ENCODE results near the gene ABCB9.

ABCB9 gene

DNA sequence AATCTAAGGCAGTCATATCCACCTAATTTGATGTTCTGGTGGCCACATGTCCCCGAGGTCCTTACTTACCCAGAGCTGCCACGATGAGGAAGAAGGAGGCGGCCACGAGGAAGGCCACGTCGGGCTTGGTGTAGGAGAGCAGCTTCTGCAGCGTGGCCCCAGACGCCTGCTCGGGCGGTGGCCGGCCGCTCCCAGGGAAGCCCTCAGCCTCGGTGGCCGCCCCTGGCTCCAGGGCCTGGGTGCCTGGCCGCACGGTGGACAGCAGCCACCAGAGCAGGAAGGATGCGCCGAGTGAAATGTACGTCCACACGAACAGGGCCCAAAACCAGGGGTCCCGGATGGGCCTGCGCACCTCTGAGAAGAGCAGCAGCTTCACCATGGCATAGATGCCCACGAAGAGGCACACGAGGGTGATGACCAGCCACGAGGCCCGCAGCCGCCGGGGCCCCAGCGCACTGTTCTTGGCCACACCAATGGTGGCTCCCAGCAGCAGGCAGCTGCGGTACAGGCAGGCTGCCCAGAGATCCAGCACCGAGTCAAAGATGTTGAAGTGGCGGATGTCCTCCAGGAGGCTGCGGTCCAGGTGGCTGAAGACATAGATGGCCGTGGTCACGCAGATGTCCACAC is 6.6 kb downstream of the ABCB9 start:
- TF ChIP-seq, protein P1, sequence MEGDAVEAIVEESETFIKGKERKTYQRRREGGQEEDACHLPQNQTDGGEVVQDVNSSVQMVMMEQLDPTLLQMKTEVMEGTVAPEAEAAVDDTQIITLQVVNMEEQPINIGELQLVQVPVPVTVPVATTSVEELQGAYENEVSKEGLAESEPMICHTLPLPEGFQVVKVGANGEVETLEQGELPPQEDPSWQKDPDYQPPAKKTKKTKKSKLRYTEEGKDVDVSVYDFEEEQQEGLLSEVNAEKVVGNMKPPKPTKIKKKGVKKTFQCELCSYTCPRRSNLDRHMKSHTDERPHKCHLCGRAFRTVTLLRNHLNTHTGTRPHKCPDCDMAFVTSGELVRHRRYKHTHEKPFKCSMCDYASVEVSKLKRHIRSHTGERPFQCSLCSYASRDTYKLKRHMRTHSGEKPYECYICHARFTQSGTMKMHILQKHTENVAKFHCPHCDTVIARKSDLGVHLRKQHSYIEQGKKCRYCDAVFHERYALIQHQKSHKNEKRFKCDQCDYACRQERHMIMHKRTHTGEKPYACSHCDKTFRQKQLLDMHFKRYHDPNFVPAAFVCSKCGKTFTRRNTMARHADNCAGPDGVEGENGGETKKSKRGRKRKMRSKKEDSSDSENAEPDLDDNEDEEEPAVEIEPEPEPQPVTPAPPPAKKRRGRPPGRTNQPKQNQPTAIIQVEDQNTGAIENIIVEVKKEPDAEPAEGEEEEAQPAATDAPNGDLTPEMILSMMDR (IDR thresholded peaks at IDR 0.05; ENCODE audit: insufficient read depth, missing control alignments) = no peak
- DNase-seq (ENCODE audit: insufficient read length, low spot score) = no peak
- no peak for FAIRE-seq

DNA sequence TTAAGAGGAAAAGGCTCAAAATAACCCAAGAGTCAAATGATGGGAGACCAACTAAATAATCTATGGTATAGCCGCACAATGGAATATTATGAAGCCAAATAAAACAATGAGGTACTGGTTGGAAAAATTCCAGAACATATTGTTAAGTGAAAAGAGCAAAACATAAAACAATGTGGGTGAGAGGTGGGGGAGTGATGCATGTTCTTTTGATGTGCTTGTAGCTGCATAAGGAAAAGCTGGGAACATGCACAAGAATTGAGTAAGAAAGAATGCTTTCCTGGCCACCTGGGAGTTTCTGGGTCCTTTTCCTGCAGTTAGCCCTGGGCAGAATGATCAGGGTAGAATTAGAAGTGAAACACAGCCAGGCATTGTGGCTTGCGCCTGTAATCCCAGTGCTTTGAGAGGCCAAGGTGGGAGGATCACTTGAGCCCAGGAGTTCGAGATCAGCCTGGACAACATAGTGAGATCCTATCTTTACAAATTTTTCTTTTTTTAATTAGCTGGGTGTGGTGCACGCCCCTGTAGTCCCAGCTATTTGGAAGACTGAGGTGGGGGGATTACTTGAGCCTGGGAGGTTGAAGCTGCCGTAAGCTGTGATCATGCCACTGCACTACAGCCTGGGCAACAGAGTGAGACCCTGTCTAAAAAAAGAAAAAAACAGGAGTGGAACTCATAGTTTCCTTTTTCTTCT is 7.9 kb downstream of the ABCB9 start:
- FAIRE-seq = no peak
- TF ChIP-seq, protein P1 (IDR thresholded peaks at IDR 0.05; ENCODE audit: insufficient read depth, missing control alignments) = no peak
- no peak for DNase-seq (ENCODE audit: insufficient read length, low spot score)

DNA sequence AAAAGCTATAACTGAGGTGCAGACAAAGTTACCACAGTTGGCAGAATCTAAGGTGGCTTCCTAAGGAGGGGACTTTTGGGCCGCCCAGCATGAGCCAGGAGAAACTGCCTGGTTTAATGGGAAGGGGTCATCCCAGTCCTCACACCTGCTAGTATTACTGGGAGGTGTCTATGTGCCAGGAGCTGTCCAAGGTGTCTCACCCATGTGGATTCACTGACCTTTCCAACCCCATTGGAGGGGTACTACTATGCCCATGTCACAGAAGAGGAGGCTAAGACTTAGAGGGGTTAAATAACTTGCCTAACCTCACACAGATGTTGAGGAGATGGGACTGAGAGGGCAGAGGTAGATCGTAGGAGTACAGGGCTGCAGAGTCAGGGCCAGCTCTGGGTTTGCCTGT is 10.2 kb downstream of the ABCB9 start:
- TF ChIP-seq, protein P1 (IDR thresholded peaks at IDR 0.05; ENCODE audit: insufficient read depth, missing control alignments) = no peak
- FAIRE-seq = no peak
- DNase-seq (ENCODE audit: insufficient read length, low spot score) = no peak

DNA sequence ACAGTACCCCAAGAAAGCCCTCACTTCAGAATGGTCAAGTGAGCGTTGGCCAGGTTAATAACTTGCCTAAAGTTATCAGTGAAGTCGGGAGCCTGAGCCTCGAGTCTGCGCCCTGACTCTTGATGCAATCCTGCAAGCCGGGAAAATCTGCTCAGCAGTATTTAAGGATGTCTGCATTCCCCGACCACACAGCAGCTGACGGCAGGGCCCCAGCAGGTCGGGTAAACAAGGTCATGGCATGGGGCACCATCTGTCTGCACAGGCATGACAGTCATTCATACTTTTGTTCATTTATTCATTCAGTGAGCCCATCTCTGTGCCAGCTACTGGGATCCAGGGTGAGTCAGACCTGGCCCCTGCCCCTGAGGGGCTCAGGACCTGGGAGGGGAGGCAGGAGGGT is 11.1 kb downstream of the ABCB9 start:
- TF ChIP-seq, protein P1 (IDR thresholded peaks at IDR 0.05; ENCODE audit: insufficient read depth, missing control alignments) = no peak
- FAIRE-seq = no peak

DNA sequence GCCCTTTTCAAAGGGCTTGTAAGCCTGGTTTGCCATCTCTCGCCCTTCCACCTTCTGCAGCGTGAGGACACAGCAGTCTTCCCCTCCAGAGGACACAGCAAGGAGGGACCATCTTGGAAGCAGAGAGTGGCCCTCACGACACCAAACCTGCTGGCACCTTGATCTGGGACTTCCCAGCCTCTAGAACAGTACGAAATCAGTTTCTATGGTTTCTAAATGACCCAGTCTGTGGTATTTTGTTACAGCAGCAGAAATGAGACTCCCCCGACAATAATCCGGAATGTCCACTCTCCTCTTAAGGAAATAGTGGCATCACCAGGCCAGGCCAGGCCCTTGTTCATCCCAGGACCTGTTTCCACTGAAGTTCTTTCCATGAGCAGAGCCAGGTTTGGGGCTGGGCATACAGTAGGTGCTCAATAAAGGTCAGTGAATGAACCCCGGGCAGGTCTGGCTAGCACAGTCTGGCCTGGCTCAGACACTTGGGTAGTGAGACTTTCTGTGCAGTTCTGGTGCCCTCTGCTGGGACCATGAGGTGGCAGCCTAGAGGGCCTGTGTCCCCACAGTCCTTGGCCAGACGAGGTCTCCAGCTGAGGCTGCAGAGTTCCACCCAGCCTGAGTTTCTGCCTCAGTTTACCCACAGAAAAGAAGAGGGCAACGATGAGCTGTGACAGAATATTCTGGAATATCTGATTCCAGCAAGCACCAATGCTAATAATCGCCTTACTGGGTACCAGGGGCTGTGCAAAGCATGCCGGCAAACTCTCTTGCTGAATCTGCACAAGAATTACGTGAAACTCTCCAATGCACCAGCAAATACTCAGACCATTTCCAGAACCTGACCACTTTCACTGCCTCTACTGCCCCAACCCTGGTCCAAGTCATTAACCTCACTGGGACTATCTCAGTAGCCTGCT is 14.0 kb downstream of the ABCB9 start:
- no peak for FAIRE-seq
- TF ChIP-seq, protein P1 (IDR thresholded peaks at IDR 0.05; ENCODE audit: insufficient read depth, missing control alignments) = peak; percentile 90
- DNase-seq (ENCODE audit: insufficient read length, low spot score) = peak; percentile 78

More for the DNA sequence above, 11.1 kb downstream of the ABCB9 start:
- no peak for DNase-seq (ENCODE audit: insufficient read length, low spot score)

DNA sequence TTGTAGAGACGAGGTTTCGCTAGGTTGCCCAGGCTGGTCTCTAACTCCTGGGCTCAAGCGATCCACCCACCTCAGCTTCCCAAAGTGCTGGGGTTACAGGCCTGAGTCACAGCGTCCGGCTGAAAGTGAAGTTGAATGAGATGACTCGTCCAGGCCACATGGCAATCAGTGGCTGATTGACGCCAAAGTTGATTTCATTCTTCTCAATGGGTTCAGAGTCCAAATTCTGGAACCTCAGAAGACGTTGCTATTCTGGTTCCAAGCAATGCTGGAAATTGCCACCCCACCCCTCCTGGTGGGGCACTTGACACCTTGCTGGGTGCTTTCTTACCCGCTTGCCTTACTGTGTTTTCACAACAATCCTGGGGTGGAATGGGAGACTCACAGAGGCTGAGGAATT is 14.9 kb downstream of the ABCB9 start:
- no peak for DNase-seq (ENCODE audit: insufficient read length, low spot score)
- FAIRE-seq = no peak
- TF ChIP-seq, protein P1 (IDR thresholded peaks at IDR 0.05; ENCODE audit: insufficient read depth, missing control alignments) = no peak
